ENCODE results near the gene ITGA11.

Gene ITGA11

GRCh38 chr15:68279779-68280753 is 151.9 kb downstream of the ITGA11 start:
- no peak for DNase-seq

- DNase-seq = no peak
Measured at GRCh38 chr15:68278595-68279405, 153.2 kb downstream of the ITGA11 start.

GRCh38 chr15:68278345-68278594 is 153.7 kb downstream of the ITGA11 start:
- DNase-seq = no peak

- DNase-seq = peak; percentile 94
Measured at GRCh38 chr15:68277603-68278344, 154.2 kb downstream of the ITGA11 start, which contains the start of gene FEM1B. TSS of gene FEM1B (plus strand) at chr15:68277745. CDS start at chr15:68278418, 673 bp downstream.

GRCh38 chr15:68277131-68277602 is 154.8 kb downstream of the ITGA11 start:
- DNase-seq = peak; percentile 70

- no peak for DNase-seq
Measured at GRCh38 chr15:68276668-68277067, 155.3 kb downstream of the ITGA11 start.

GRCh38 chr15:68275165-68275746 is 156.7 kb downstream of the ITGA11 start:
- DNase-seq = peak; percentile 88

GRCh38 chr15:68274201-68274848 is 157.6 kb downstream of the ITGA11 start:
- DNase-seq = no peak

GRCh38 chr15:68272721-68273271 is 159.2 kb downstream of the ITGA11 start:
- no peak for DNase-seq

- DNase-seq = no peak
Measured at GRCh38 chr15:68271854-68272471, 160.0 kb downstream of the ITGA11 start.

- no peak for DNase-seq
Measured at GRCh38 chr15:68268405-68268804, 163.6 kb downstream of the ITGA11 start.

GRCh38 chr15:68265674-68266073 is 166.3 kb downstream of the ITGA11 start:
- no peak for DNase-seq

GRCh38 chr15:68265081-68265480 is 166.9 kb downstream of the ITGA11 start:
- no peak for DNase-seq

- no peak for DNase-seq
Measured at GRCh38 chr15:68264282-68264681, 167.7 kb downstream of the ITGA11 start.

- DNase-seq = no peak
Measured at GRCh38 chr15:68262514-68263356, 169.2 kb downstream of the ITGA11 start.

- DNase-seq = no peak
Measured at GRCh38 chr15:68261980-68262379, 170.0 kb downstream of the ITGA11 start.

GRCh38 chr15:68261241-68261640 is 170.7 kb downstream of the ITGA11 start:
- DNase-seq = no peak

- DNase-seq = peak; percentile 55
Measured at GRCh38 chr15:68259883-68260282, 172.1 kb downstream of the ITGA11 start.

GRCh38 chr15:68258692-68259091 is 173.3 kb downstream of the ITGA11 start:
- DNase-seq = no peak
